Activated CD4-positive, alpha-beta memory T cell treated with anti-CD3 and anti-CD28 coated beads for 36 hours (primary cell): Measurements from ENCODE around the gene CD302. TPM values are rescaled to one million over a fixed set of nuclear protein-coding genes. Genes with fewer than 3 reads are reported as not detected.
"Not testable (repeated sequence)": the region's sequence is repeated elsewhere in the genome, so short reads cannot be mapped to it uniquely, and the experiment has no call there.

Source experiments
- CTCF ChIA-PET: fragments of 350-600 bp; sonication (Branson Sonifier 250); formaldehyde crosslinking; loops from one replicate; lab custom pipeline; 2021; ENCODE audit warnings: antibody characterized with exemption, inconsistent platforms; lab: Charles Lee
- POLR2A ChIA-PET: fragments of 350-600 bp; sonication (Branson Sonifier 250); formaldehyde crosslinking; loops from one replicate; lab custom pipeline; 2021; ENCODE audit warnings: antibody characterized with exemption; lab: Charles Lee
- DNase-seq: peaks from one replicate; pipeline ENCODE4 v3.0.0-alpha.2; 2020
- H3K27ac Mint-ChIP-seq: one replicate; pipeline ENCODE4 v1.8.0; 2021; ENCODE audit warnings: mixed read lengths
- H3K27me3 Mint-ChIP-seq: one replicate; pipeline ENCODE4 v1.8.0; 2021; ENCODE audit warnings: mixed read lengths
- H3K36me3 Mint-ChIP-seq: one replicate; pipeline ENCODE4 v1.8.0; 2021; ENCODE audit warnings: mixed read lengths
- H3K4me1 Mint-ChIP-seq: one replicate; pipeline ENCODE4 v1.8.0; 2021; ENCODE audit warnings: low read depth, mixed read lengths
- H3K4me3 Mint-ChIP-seq: one replicate; pipeline ENCODE4 v1.8.0; 2021; ENCODE audit warnings: mild to moderate bottlenecking, mixed read lengths
- H3K9me3 Mint-ChIP-seq: one replicate; pipeline ENCODE4 v1.8.0; 2021; ENCODE audit warnings: mixed read lengths
- intact Hi-C: fragments of 100-400 bp; cut with micrococcal nuclease; formaldehyde crosslinking; loops from one replicate; pipeline ENCODE4 v1.15.1; 2023
- total RNA-seq, 2 experiments: library from RNA; stranded (reverse); gene quantifications; one replicate each; pipeline ENCODE4 v1.2.3, GENCODE V29; 2021

Gene CD302
- total RNA-seq = under 1 TPM; 0.55 to 0.56 TPM

- DNase-seq = peak; percentile 52
- H3K27me3 Mint-ChIP-seq = peaks cover 30% of the 10 kb centered on the region
- no peak within 1 kb of the TSS for H3K27ac Mint-ChIP-seq
- peaks cover 11% of the 10 kb centered on the region for H3K4me1 Mint-ChIP-seq
- CTCF ChIA-PET = interaction anchor here (1.5 kb wide), 1 partner anchor 12 kb away, joined by 3 read pairs; no protein-coding TSS in a partner anchor
- intact Hi-C loops = loop anchor here (5.0 kb wide), 1 partner anchor 105 kb away; the partner anchor contains the start of gene LY75
- POLR2A ChIA-PET = interaction anchor here (0.7 kb wide), 1 partner anchor 207 kb away, joined by 3 read pairs; no protein-coding TSS in a partner anchor
- no peaks in the 10 kb centered on the region for H3K9me3 Mint-ChIP-seq
- peaks cover 9% of the 10 kb centered on the region for H3K36me3 Mint-ChIP-seq
- H3K4me3 Mint-ChIP-seq = peak within 1 kb of the TSS; percentile 62
Observed at GRCh38 chr2:159797543-159798375, at the start of gene CD302. TSS of gene CD302 (minus strand) at chr2:159798208. CDS start at chr2:159798198, 10 bp downstream.

GRCh38 chr2:159846564-159846963 lies 48.6 kb upstream of the CD302 start:
- no peak overlapping the region for H3K27ac Mint-ChIP-seq
- POLR2A ChIA-PET = no interaction called here
- H3K4me1 Mint-ChIP-seq = no peaks in the 10 kb centered on the region
- CTCF ChIA-PET = interaction anchor here (1.5 kb wide), 1 partner anchor 121 kb away, joined by 3 read pairs; no protein-coding TSS in a partner anchor
- intact Hi-C loops = no loop called here
- H3K36me3 Mint-ChIP-seq = peaks cover 38% of the 10 kb centered on the region
- H3K4me3 Mint-ChIP-seq = no peak overlapping the region
- H3K27me3 Mint-ChIP-seq = no peaks in the 10 kb centered on the region
- no peaks in the 10 kb centered on the region for H3K9me3 Mint-ChIP-seq
- DNase-seq = no peak

GRCh38 chr2:159840616-159841015 lies 42.6 kb upstream of the CD302 start:
- Mint-ChIP-seq H3K36me3 (peaks cover 50% of the 10 kb centered on the region), H3K4me3 (no peak overlapping the region), H3K9me3 (no peaks in the 10 kb centered on the region), H3K27ac (no peak overlapping the region), H3K4me1 (no peaks in the 10 kb centered on the region), H3K27me3 (no peaks in the 10 kb centered on the region)
- ChIA-PET POLR2A (interaction anchor here (1.1 kb wide), 1 partner anchor 11 kb away, joined by 3 read pairs; no protein-coding TSS in a partner anchor), CTCF (no interaction called here)
- no peak for DNase-seq
- intact Hi-C loops = no loop called here

GRCh38 chr2:159832858-159833257 lies 34.9 kb upstream of the CD302 start:
- ChIA-PET POLR2A (no interaction called here), CTCF (no interaction called here)
- Mint-ChIP-seq H3K27me3 (no peaks in the 10 kb centered on the region), H3K36me3 (peaks cover 79% of the 10 kb centered on the region), H3K4me1 (peaks cover 4% of the 10 kb centered on the region), H3K4me3 (no peak overlapping the region), H3K27ac (no peak overlapping the region), H3K9me3 (peaks cover 2% of the 10 kb centered on the region)
- intact Hi-C loops = no loop called here
- no peak for DNase-seq

GRCh38 chr2:159832026-159832425 lies 34.0 kb upstream of the CD302 start:
- CTCF ChIA-PET = no interaction called here
- Mint-ChIP-seq H3K27ac (no peak overlapping the region), H3K9me3 (peaks cover 5% of the 10 kb centered on the region), H3K4me3 (no peak overlapping the region), H3K36me3 (peaks cover 79% of the 10 kb centered on the region), H3K4me1 (peaks cover 4% of the 10 kb centered on the region), H3K27me3 (no peaks in the 10 kb centered on the region)
- POLR2A ChIA-PET = no interaction called here
- no peak for DNase-seq
- intact Hi-C loops = no loop called here

- peaks cover 4% of the 10 kb centered on the region for H3K4me1 Mint-ChIP-seq
- H3K4me3 Mint-ChIP-seq = no peak overlapping the region
- DNase-seq = no peak
- H3K36me3 Mint-ChIP-seq = peaks cover 80% of the 10 kb centered on the region
- no peaks in the 10 kb centered on the region for H3K27me3 Mint-ChIP-seq
- POLR2A ChIA-PET = no interaction called here
- H3K9me3 Mint-ChIP-seq = peaks cover 5% of the 10 kb centered on the region
- intact Hi-C loops = no loop called here
- CTCF ChIA-PET = no interaction called here
- no peak overlapping the region for H3K27ac Mint-ChIP-seq
Observed at GRCh38 chr2:159829376-159829775, 31.4 kb upstream of the CD302 start.

- ChIA-PET CTCF (no interaction called here), POLR2A (no interaction called here)
- Mint-ChIP-seq H3K36me3 (peaks cover 82% of the 10 kb centered on the region), H3K9me3 (peaks cover 5% of the 10 kb centered on the region), H3K27me3 (no peaks in the 10 kb centered on the region), H3K27ac (no peak overlapping the region), H3K4me3 (no peak overlapping the region), H3K4me1 (peaks cover 4% of the 10 kb centered on the region)
- intact Hi-C loops = no loop called here
- DNase-seq = no peak
Observed at GRCh38 chr2:159828738-159829137, 30.7 kb upstream of the CD302 start.

GRCh38 chr2:159822478-159822833 lies 24.4 kb upstream of the CD302 start:
- intact Hi-C loops, H3K27ac Mint-ChIP-seq, H3K9me3 Mint-ChIP-seq, H3K4me3 Mint-ChIP-seq, H3K27me3 Mint-ChIP-seq, CTCF ChIA-PET, H3K4me1 Mint-ChIP-seq, DNase-seq: not testable (repeated sequence)
- H3K36me3 Mint-ChIP-seq = peaks cover 73% of the 10 kb centered on the region
- POLR2A ChIA-PET = interaction anchor here (0.6 kb wide), 1 partner anchor 341 kb away, joined by 3 read pairs; no protein-coding TSS in a partner anchor

- H3K27me3 Mint-ChIP-seq, H3K9me3 Mint-ChIP-seq, CTCF ChIA-PET, DNase-seq, H3K4me3 Mint-ChIP-seq, H3K4me1 Mint-ChIP-seq, H3K27ac Mint-ChIP-seq, intact Hi-C loops: not testable (repeated sequence)
- H3K36me3 Mint-ChIP-seq = peaks cover 73% of the 10 kb centered on the region
- POLR2A ChIA-PET = interaction anchor here (0.6 kb wide), 1 partner anchor 90 kb away, joined by 6 read pairs; no protein-coding TSS in a partner anchor
Observed at GRCh38 chr2:159821775-159822477, 23.9 kb upstream of the CD302 start.

GRCh38 chr2:159818940-159819339 lies 20.9 kb upstream of the CD302 start:
- DNase-seq = no peak
- ChIA-PET POLR2A (no interaction called here), CTCF (interaction anchor here (0.9 kb wide), 1 partner anchor 12 kb away, joined by 3 read pairs; no protein-coding TSS in a partner anchor)
- no peaks in the 10 kb centered on the region for H3K4me1 Mint-ChIP-seq
- intact Hi-C loops = no loop called here
- no peak overlapping the region for H3K27ac Mint-ChIP-seq
- no peak overlapping the region for H3K4me3 Mint-ChIP-seq
- H3K36me3 Mint-ChIP-seq = peaks cover 62% of the 10 kb centered on the region
- H3K9me3 Mint-ChIP-seq = no peaks in the 10 kb centered on the region
- no peaks in the 10 kb centered on the region for H3K27me3 Mint-ChIP-seq

GRCh38 chr2:159817283-159817682 lies 19.3 kb upstream of the CD302 start:
- no peaks in the 10 kb centered on the region for H3K4me1 Mint-ChIP-seq
- no peaks in the 10 kb centered on the region for H3K27me3 Mint-ChIP-seq
- DNase-seq = no peak
- peaks cover 60% of the 10 kb centered on the region for H3K36me3 Mint-ChIP-seq
- ChIA-PET POLR2A (no interaction called here), CTCF (no interaction called here)
- H3K27ac Mint-ChIP-seq = no peak overlapping the region
- intact Hi-C loops = no loop called here
- no peaks in the 10 kb centered on the region for H3K9me3 Mint-ChIP-seq
- H3K4me3 Mint-ChIP-seq = no peak overlapping the region

GRCh38 chr2:159811232-159811631 lies 13.2 kb upstream of the CD302 start:
- POLR2A ChIA-PET = no interaction called here
- intact Hi-C loops = no loop called here
- H3K9me3 Mint-ChIP-seq = no peaks in the 10 kb centered on the region
- DNase-seq = no peak
- CTCF ChIA-PET = no interaction called here
- H3K36me3 Mint-ChIP-seq = peaks cover 64% of the 10 kb centered on the region
- no peak overlapping the region for H3K27ac Mint-ChIP-seq
- no peak overlapping the region for H3K4me3 Mint-ChIP-seq
- no peaks in the 10 kb centered on the region for H3K27me3 Mint-ChIP-seq
- no peaks in the 10 kb centered on the region for H3K4me1 Mint-ChIP-seq
